Muscle of leg (tissue), 11 donors: ENCODE measurements around the gene INF2. TPM values are rescaled to one million over a fixed set of nuclear protein-coding genes. Genes with fewer than 3 reads are reported as not detected.
A peak's percentile ranks its signal among the peaks of the same experiment; 100 is the strongest.
"Not testable (repeated sequence)": the region's sequence is repeated elsewhere in the genome, so short reads cannot be mapped to it uniquely, and the experiment has no call there.

Experiments used
- DNase-seq: peaks from one replicate; pipeline ENCODE4 v3.0.0; 2013
- H3K27ac ChIP-seq: one replicate; pipeline ENCODE4 v1.5.1; 2013; ENCODE audit warnings: mild to moderate bottlenecking, low read length, control low read depth
- H3K27me3 ChIP-seq: one replicate; pipeline ENCODE4 v1.6.1; 2013; ENCODE audit warnings: low read length; ENCODE audit not compliant: control insufficient read depth, insufficient read depth
- H3K36me3 ChIP-seq: one replicate; pipeline ENCODE4 v1.6.1; 2013; ENCODE audit warnings: low read length; ENCODE audit not compliant: control insufficient read depth, insufficient read depth
- H3K4me1 ChIP-seq: one replicate; pipeline ENCODE4 v1.6.1; 2013; ENCODE audit warnings: low read length; ENCODE audit not compliant: control insufficient read depth, insufficient read depth
- H3K4me3 ChIP-seq: one replicate; pipeline ENCODE4 v1.5.1; 2013; ENCODE audit warnings: low read length, control low read depth
- H3K9me3 ChIP-seq: replicated peaks from 2 replicates; pipeline ENCODE4 v1.6.1; 2013; ENCODE audit warnings: low read depth, low read length; ENCODE audit not compliant: control insufficient read depth
- WGBS: methylation state at CpG from one replicate; pipeline ENCODE4 v1.1.5; 2013; ENCODE audit warnings: missing lambda C conversion rate; ENCODE audit not compliant: insufficient coverage; 5-methylcytosine and 5-hydroxymethylcytosine counted together
- polyA plus RNA-seq, 8 donors: library from polyadenylated mRNA; unstranded; fragments of 120-200 nt; gene quantifications; one replicate each; pipeline versions ENCODE4 v1.2.1 to v1.2.3, GENCODE V29; 2013; ENCODE audit warnings: inconsistent platforms in 1 of 8, low replicate concordance in 1 of 8; ENCODE audit not compliant: insufficient read length in 8 of 8, insufficient read depth in 1 of 8
- total RNA-seq: library from RNA; stranded (reverse); fragments of 120-200 nt; gene quantifications from one replicate; pipeline ENCODE4 v1.2.4, GENCODE V29; 2013

INF2 gene
- total and polyA plus RNA-seq, 9 donors = 31.1 to 63.8 (median 48.5) TPM

DNA sequence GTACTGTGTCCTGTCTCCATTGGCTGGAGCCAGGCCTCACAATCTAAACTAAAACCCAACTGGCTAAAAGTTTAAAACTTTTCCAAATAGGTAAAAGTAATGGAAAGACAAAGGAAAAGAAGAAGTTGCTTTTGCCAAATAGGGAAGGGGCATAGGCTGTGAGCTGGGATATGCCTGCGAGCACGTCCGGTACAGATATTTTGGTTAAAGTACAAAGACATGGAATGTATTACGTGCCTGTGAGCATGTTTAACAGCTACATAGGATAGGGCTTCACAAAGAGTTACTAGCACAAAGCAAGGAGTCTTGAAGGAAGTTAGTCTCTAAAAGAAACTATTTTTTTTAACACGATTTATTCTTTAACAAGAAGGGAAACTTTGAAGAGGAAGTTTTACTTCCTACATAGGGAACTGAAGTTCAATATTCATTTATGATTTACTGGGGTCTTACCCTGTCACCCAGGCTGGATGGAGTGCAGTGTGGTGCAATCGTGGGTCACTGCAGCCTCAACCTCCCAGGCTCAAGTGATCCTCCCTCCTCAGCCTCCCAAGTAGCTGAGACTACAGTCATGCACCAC is 41.9 kb upstream of the INF2 start:
- Histone ChIP-seq H3K36me3 (no peaks in the 10 kb centered on the region), H3K9me3 (peaks cover 7% of the 10 kb centered on the region), H3K4me3 (no peak overlapping the region), H3K4me1 (peaks cover 10% of the 10 kb centered on the region), H3K27me3 (peaks cover 11% of the 10 kb centered on the region), H3K27ac (no peak overlapping the region)
- WGBS = 70% methylated on average over 4 of the region's 6 CpGs
- no peak for DNase-seq

DNA sequence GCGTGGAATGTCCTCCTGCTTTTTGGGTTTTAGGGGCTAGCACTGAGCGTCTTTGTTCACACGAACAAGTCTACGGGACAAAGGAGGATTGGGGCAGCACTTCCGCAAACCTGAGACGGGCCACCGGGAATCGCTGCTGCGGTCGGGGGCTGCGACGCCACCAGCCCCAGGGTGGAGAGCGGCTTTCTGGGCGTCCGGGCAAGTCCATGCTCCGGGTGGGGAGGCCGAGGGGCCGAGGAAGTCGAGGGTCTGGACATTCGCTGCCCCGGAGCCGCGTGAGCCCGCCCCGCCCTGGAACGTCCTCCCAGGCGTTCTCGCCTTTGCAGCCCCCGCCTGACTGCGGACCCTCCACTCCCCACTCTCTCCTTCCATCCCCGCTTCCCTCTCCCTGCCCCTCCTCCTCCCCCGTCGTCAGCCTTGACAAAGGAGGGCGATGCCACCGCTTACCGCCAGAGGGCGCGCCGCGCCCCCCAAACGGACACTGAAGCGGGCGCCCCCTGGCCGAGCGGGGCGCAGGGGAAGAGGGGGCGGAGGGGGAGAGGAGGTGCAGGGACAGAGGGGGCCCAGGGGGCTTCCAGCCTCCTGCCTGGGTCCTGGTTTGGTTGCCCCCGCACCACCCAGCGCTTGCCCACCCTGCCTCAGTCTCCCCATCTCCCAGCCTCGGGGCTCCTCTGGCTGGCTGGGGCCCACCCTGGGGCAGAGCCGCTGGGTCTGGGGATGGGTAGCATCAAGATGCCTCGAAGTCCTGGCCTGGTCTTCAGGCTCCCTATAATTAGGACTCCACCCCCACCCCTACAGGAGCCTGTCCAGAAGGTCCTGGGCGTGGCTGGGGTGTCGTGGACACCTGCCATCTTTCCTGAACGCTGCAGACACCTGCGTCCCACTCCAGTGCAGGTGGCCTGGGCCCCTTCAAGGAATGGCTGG is 39.1 kb upstream of the INF2 start:
- no peak overlapping the region for H3K27ac ChIP-seq
- peak overlapping the region; percentile 45 for H3K4me3 ChIP-seq
- 7% methylated on average over 34 of the region's 56 CpGs for WGBS
- H3K4me1 ChIP-seq = peaks cover 10% of the 10 kb centered on the region
- H3K27me3 ChIP-seq = peaks cover 9% of the 10 kb centered on the region
- peak; percentile 75 for DNase-seq
- peaks cover 15% of the 10 kb centered on the region for H3K9me3 ChIP-seq
- H3K36me3 ChIP-seq = no peaks in the 10 kb centered on the region

DNA sequence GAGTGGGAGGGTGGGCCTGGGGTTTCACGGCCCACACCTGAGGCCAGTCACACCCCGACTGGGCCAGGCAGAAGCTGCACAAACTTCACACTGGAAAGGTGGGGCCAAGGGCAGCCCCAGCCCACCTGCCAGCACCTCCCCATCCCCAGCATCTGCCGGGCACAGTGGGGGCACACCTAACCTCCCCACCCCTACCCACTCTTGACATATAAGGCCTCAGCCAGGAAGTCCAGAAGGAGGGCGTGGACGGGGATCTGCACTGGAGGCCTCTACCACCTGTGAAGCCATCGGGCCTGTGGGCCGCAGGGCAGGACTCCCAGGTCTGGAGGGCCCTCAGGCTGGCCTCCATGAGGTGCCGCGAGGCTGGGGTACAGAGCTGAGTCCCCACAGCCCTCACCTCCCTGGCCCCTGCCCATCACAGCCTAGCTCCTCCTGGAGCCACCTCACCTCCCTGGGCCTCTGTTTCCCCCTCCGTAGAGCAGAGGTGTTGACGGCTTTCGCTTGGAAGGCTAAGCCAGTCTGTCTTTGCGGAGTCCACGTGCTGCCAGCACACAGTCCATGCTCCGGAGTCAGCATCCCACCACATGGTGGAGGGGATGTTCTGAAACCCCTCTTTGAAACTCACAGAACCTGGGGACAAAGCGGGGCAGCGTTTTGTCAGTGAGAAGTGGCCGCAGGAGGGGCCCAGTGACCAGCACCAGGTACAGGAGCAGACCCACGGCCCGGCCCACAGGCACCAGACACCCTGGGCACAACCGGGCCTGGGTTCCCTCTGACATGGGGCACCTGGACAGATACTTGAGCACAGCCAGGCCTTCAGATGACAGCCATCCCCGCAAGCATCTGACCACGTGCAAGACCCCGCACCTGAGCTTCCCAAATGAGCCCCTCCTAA is 38.2 kb upstream of the INF2 start:
- H3K4me1 ChIP-seq = peaks cover 16% of the 10 kb centered on the region
- no peak overlapping the region for H3K27ac ChIP-seq
- peaks cover 10% of the 10 kb centered on the region for H3K27me3 ChIP-seq
- no peak for DNase-seq
- no peaks in the 10 kb centered on the region for H3K36me3 ChIP-seq
- H3K4me3 ChIP-seq = no peak overlapping the region
- peaks cover 14% of the 10 kb centered on the region for H3K9me3 ChIP-seq
- 87% methylated on average over 16 of the region's 24 CpGs for WGBS

DNA sequence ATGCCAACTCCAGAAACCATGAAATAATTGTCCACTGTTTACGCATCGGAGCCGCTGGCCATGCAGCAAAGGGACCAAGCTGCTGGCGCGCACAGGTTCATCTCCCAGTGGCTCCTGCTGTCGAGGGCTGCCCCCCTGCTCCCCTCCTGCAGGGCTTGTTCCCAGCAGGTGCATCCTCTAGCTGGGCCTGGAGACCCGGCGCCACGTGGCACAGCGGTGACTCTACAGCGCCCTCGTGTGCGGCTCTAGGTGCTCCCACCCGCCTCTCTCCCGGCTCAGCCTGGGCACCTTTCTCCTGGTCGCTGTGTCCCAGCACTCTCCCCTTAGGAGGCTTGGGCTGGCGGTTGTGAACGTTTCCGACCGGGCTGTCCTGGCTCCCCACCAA is 37.5 kb upstream of the INF2 start:
- 84% methylated on average over 20 of the region's 20 CpGs for WGBS

DNA sequence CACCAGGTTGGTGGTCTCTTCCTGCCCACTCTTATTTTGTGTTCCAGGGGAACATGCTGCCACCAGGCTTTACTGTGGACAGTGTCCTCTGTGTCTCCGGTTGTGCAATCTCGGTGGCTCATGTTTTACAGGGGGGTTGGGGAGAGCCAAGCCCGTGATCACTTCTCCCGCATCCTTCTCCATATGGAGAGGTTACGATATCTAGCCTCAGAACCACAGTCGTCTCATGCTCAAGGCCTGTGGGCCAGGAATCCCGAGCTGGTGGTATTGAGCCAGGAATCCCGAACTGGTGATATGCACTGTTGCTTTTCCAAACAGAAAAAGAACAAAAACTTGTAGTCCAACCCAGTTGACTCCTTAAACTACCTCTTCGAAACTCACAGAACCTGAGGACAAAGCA is 37.0 kb upstream of the INF2 start:
- Histone ChIP-seq H3K27me3 (peaks cover 10% of the 10 kb centered on the region), H3K4me1 (peaks cover 17% of the 10 kb centered on the region), H3K4me3 (no peak overlapping the region), H3K9me3 (peaks cover 14% of the 10 kb centered on the region), H3K27ac (no peak overlapping the region), H3K36me3 (no peaks in the 10 kb centered on the region)
- 95% methylated on average over 6 of the region's 9 CpGs for WGBS
- no peak for DNase-seq

More for the DNA sequence above, 37.5 kb upstream of the INF2 start:
- H3K27me3 ChIP-seq = peaks cover 10% of the 10 kb centered on the region
- DNase-seq = no peak
- H3K27ac ChIP-seq = no peak overlapping the region
- peaks cover 14% of the 10 kb centered on the region for H3K9me3 ChIP-seq
- H3K4me1 ChIP-seq = peaks cover 17% of the 10 kb centered on the region
- H3K36me3 ChIP-seq = no peaks in the 10 kb centered on the region
- H3K4me3 ChIP-seq = no peak overlapping the region

DNA sequence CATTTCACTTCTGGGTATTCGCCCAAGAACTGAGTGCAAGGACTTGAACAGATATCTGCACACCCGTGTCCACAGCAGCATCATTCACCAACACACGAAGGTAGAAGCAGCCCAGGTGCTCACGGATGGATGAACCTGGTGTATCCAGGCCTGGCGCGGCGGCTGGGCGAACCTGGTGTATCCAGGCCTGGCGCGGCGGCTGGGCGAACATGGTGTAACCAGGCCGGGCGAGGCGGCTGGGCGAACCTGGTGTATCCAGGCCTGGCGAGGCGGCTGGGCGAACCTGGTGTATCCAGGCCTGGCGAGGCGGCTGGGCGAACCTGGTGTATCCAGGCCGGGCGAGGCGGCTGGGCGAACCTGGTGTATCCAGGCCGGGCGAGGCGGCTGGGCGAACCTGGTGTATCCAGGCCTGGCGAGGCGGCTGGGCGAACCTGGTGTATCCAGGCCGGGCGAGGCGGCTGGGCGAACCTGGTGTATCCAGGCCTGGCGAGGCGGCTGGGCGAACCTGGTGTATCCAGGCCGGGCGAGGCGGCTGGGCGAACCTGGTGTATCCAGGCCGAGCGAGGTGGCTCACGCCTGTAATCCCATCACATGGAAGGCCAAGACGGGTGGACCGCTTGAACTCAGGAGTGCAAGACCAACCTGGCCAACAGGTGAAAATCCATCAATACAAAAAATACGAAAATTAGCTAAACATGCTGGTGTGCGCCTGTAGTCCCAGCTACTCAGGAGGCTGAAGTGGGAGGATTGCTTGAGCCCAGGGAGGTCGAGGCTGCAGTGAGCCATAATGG is 36.1 kb upstream of the INF2 start:
- H3K36me3 ChIP-seq, H3K27ac ChIP-seq, H3K4me3 ChIP-seq, H3K27me3 ChIP-seq, DNase-seq: not testable (repeated sequence)
- WGBS = over 99% methylated on average over 22 of the region's 52 CpGs
- Histone ChIP-seq H3K9me3 (peaks cover 14% of the 10 kb centered on the region), H3K4me1 (peaks cover 17% of the 10 kb centered on the region)

DNA sequence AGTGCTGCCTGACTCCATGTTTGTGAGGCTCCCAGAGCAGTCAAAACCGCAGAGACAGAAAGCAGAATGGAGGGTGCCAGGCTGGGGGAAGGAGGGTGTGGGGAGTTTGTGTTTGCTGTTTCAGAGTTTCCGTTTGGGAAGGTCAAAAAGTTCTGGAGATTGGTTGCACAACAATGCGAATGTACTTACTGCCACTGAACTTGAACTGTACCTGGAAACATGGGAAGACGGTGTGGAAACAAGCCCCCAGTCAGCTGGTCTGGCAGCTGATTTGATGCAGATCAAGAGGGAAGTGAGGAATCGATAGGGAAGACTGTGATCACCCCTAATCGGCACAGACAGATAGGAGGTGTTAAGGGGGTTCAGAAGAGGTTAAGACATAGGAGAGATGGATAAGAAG is 35.3 kb upstream of the INF2 start:
- WGBS = 93% methylated on average over 6 of the region's 6 CpGs
- Histone ChIP-seq H3K27ac (no peak overlapping the region), H3K9me3 (peaks cover 14% of the 10 kb centered on the region), H3K4me3 (no peak overlapping the region), H3K36me3 (no peaks in the 10 kb centered on the region), H3K4me1 (peaks cover 17% of the 10 kb centered on the region), H3K27me3 (peaks cover 10% of the 10 kb centered on the region)
- no peak for DNase-seq

DNA sequence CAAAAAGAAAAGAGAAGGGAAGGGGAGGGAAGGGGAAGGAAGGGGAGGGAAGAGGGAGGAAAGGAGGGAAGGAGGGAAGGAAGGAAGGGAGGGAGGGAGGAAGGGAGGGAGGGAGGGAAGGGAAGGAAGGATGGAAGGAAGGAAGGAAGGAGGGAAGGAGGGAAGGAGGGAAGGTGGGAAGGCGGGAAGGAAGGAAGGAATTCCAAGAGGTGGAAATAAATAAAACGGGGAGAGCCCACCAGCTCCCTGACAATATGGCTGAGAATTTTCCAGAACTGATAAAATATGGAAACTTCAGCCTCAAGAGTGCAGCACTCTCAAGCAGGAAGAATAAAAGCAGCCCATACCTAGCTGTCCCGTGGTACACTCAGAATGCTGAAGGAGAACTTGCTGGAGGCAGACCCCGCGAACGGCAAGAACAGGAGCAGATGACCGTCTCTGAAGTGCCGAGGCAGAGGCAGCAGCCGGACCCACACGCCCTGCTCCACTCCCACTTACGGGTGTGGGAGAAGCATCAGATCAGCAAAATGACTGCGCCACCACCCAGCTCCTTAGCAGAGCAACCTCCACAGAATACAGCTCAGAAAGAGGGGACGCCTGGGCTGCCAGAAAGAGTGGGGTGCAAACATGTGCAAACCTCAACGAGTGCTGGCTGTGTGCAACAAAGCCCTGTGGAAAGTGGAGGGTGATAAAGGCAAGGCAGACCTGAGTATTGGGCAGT is 34.1 kb upstream of the INF2 start:
- peaks cover 14% of the 10 kb centered on the region for H3K9me3 ChIP-seq
- peaks cover 5% of the 10 kb centered on the region for H3K27me3 ChIP-seq
- H3K36me3 ChIP-seq = no peaks in the 10 kb centered on the region
- 74% methylated on average over 10 of the region's 14 CpGs for WGBS
- H3K4me1 ChIP-seq = peaks cover 23% of the 10 kb centered on the region
- no peak for DNase-seq
- no peak overlapping the region for H3K27ac ChIP-seq
- H3K4me3 ChIP-seq = no peak overlapping the region
